NB4 (cell line): ENCODE measurements around the gene SYCE3.

ENCODE experiments used
- MYC ChIP-seq: IDR thresholded peaks from 2 replicates; pipeline ENCODE4 v1.6.1; 2011; ENCODE audit warnings: low read depth, low read length
- POLR2A ChIP-seq: IDR thresholded peaks from 2 replicates; pipeline ENCODE4 v1.6.1; 2011; ENCODE audit warnings: mild to moderate bottlenecking; ENCODE audit not compliant: insufficient read length; ENCODE audit errors: extremely low read depth
- TF ChIP-seq, protein P1 (sequence below): IDR thresholded peaks from one replicate; pipeline ENCODE4 v1.5.1; 2012; ENCODE audit warnings: low read depth, low read length
- TF ChIP-seq, protein P2 (sequence below): IDR thresholded peaks from 2 replicates; pipeline ENCODE4 v1.6.1; 2011; ENCODE audit warnings: low read depth, low read length

DNA sequence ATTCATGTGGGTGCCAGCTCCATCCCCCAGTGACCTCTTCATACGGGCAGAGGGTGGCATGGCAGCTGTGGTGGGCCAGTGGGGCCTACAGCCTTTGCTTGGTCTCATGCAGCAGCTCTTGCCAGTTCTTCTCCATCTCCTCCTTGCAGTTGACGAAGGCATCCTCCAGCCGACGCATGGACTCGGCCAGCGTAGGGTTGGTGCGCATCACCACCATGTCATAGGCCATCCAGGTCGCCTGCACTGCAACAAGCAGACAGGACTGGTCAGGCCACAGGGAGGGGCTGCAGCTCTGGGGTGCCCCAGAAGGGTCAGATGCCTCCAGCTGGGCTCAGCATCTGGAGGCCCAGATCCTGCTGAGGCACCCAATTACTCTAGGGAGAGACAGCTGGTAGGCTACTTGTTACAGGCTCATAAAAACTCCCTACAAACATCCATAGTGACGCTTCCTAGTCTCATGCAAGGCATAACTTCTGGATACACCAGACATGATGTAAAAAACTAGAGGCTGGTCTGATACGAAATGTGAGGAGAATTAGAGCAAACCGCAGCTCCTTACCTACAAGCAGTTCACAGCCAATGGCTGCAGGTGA is 11.5 kb downstream of the SYCE3 start:
- TF ChIP-seq, protein P1, sequence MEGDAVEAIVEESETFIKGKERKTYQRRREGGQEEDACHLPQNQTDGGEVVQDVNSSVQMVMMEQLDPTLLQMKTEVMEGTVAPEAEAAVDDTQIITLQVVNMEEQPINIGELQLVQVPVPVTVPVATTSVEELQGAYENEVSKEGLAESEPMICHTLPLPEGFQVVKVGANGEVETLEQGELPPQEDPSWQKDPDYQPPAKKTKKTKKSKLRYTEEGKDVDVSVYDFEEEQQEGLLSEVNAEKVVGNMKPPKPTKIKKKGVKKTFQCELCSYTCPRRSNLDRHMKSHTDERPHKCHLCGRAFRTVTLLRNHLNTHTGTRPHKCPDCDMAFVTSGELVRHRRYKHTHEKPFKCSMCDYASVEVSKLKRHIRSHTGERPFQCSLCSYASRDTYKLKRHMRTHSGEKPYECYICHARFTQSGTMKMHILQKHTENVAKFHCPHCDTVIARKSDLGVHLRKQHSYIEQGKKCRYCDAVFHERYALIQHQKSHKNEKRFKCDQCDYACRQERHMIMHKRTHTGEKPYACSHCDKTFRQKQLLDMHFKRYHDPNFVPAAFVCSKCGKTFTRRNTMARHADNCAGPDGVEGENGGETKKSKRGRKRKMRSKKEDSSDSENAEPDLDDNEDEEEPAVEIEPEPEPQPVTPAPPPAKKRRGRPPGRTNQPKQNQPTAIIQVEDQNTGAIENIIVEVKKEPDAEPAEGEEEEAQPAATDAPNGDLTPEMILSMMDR, result no peak
- TF ChIP-seq POLR2A (no peak), MYC (no peak)
- TF ChIP-seq, protein P2, sequence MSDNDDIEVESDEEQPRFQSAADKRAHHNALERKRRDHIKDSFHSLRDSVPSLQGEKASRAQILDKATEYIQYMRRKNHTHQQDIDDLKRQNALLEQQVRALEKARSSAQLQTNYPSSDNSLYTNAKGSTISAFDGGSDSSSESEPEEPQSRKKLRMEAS, result no peak
